HG03354 (cell line): ENCODE results near the gene KAZN.

ENCODE experiments used
- ATAC-seq: cut with Tn5 transposase; IDR thresholded peaks from one replicate; pipeline ENCODE4 v1.9.1; 2021; ENCODE audit warnings: mild to moderate bottlenecking; ENCODE audit not compliant: unreplicated experiment, poor library complexity, severe bottlenecking

KAZN gene

DNA sequence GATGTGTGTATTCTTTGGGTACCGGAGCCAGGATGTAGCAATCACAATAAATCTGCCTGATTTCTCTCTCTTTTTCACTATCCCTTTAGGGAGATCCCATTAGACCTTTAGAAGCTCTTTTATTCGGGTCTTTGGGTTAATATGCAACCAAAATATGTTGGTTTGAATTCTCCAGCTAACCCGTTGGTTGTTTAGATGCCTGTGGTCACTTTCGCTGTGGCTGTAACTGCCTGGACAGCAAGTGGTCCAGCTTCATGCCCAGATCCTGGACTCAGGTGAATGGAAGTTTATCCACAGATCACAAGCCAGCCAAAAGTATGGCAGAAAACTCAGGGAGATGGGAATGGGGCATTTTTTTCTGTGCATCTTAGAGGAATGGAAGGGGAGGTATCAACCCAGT, 12.3 kb downstream of the KAZN start:
- ATAC-seq = no peak

DNA sequence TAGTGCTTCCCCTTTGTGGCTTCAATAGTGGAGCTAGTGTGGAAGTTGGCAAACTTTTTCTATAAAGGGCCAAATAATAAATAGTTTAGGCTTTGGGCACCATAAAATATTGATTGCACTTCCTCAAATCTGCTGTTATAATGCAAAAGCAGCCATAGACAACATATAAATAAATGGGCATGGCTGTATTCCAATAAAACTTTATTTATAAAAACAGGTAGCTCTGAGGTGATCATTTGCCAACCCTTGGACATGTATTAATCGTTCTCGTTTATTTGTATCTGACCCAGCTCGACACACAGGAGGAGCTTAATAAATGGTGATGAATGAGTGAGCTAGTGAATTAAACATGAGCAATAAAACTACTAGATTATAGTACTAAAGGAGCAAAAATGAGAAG, 13.3 kb downstream of the KAZN start:
- ATAC-seq = no peak

DNA sequence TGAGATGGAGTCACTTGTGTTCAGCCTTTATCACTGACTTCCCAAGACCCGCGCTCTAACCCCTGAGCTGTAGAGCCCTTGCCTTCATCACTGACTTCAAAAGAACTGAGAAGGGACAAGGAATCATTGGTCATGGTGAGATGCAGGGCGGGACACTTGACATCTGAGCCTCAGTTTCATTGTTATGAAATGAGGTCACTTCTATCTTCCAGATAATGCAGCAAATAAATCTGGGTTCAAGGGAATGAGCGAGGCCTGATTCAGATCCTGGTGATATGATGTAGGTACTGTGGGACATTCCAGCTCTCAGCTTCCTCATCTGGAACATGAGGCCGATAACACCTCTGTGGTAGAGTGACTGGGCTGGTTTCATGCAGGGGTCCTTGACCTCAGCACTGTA, 13.8 kb downstream of the KAZN start:
- ATAC-seq = no peak

DNA sequence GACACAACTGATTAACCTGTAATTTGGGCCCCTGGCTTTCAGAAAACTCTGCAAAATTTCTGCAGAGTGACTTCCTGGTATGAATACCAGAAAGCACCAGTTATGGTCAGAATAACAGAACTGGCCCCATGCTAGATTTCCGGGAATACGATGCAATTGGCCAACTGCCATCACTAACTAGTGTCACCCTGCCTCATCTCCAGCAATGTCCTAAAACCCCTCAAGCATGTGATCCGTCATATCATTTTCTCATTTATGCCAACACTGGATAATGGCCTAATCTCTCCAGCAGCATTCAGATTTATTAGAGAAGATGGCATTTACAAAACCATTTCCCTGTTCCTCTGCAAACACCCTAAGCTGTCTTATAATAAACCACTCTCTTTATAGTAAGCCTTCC, 15.4 kb downstream of the KAZN start:
- no peak for ATAC-seq

DNA sequence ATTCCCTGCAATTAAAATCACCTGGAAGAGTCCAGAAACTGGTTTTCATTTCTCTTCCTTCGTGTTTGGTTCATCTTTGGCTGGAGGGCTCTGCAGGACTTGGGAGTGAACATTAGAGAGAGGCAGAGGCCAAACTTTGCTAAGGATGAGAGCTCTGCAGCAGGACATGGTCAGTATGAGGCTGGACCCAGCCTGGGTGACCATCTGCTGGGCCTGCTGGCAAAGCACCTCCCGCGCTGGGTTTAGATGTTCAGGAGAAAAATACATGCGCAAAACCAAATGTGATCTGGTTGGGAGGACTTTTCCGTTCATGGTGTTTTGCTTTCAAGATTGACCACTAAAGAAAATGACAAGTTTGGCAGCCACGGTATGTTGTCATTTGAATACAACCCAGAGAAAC, 15.9 kb downstream of the KAZN start:
- ATAC-seq = no peak

DNA sequence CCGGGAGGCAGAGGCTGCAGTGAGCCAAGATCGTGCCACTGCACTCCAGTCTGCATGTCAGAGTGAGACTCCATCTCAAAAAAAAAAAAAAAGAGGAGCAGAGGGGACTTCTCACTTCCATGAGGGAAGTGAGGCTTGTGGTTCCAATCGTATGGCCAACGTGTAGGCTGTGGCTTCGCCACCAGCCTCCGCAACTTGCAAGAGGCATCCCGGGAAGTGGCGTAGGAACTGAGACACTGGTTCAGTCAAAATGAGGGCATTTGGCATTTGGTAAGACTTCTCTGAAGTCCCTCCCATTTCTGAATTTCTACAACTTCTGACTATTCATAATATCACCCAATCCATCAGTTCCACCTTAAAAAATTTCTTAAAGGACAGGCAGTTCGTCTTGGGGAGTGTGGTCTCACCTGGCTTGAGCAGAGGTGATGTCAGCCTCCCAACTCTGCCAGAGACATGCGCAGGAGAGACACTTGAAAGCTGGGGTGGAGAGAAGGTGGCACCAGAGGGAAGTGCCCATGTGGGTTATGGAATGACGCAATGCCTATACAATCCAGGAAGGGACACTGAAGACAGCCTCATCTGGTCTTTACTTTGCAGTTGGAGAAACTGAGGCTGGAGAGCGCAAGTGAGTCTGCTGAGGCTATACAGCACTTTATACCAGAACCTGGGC, 17.2 kb downstream of the KAZN start:
- no peak for ATAC-seq

DNA sequence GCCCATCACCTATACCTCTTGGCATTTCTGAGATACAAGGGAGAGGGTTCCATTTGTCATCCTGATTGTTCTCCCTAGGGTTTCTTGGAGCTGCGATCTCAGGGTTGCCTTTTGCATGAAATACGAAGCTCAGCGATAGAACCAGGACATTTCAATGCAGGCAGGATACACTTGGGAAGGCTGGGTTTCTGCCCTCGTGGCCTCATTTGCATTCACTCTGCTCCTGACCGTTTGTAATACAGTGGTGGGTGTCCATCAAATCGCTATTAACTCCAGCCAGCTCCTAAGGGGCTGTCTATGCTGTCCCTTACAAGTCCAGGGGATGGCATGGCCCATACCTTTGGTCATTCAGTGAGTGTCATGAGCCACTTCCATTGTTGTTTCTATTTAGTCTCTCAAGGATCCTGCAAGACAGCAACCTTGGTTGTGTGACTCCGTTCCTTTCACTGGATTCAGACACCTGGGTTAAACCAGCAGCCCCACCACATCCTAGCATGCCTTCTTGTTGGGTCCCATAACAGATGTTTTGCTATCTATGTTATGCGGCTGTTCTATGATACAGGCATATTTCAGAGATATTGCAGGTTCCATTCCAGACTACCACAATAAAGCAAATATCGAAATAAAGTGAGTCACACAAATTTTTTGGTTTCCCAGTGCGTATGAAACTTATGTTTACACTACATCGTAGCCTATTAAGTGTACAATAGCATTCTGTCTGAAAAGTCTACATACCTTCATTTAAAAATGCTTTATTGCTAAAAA, 18.3 kb downstream of the KAZN start:
- ATAC-seq = no peak

DNA sequence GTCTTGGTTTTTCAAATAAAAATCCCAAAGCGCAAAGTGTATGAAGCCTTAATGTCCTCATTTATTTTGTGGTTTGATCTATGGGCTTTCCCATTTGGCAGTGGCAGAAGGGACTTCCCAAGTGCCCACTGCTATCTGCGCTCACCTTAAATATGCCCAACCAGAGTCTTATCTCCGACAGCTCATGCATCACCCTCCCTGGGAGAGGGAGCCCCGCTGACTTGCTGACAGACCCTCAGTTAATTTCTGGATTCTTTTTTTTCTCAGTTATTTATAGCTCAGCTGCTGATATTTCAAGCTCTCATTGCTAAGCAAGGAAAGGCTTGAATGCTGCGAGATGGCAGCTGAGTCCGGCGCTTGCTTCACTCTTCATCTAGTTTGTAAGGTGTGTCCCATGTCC, 19.3 kb downstream of the KAZN start:
- no peak for ATAC-seq

DNA sequence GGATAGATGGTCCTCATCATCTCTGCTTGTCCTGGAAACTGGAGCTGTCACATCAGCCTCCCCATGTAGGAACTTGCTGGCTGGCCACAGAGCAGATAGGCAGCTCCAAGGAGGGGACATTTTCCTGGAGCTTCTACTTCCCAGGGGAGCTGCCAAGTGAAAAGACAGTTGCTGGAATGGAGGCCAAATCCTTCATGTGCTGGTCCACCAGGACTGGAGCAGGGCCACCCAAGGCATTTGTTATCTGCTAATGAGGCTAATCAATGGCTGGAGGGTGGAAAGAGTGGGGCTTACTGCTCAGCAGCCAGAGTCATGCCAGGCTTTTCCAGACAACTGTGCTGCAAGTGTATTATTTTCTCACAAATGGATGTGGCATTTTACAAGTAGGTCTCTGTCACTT, 22.5 kb downstream of the KAZN start:
- no peak for ATAC-seq

DNA sequence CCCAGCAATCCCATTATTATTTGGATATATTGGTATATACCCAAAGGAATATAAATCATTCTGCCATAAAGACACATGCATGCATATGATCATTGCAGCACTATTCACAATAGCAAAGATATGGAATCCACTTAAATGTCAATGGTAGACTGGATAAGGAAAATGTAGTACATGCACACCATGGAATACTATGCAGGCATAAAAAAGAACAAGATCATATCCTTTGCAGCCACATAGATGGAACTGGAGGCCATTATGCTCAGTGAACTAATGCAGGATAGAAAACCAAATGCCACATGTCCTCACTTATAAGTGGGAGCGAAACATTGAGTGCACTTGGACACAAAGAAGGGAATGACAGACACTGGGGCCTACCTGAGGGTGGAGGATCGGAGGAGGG, 24.6 kb downstream of the KAZN start:
- no peak for ATAC-seq

DNA sequence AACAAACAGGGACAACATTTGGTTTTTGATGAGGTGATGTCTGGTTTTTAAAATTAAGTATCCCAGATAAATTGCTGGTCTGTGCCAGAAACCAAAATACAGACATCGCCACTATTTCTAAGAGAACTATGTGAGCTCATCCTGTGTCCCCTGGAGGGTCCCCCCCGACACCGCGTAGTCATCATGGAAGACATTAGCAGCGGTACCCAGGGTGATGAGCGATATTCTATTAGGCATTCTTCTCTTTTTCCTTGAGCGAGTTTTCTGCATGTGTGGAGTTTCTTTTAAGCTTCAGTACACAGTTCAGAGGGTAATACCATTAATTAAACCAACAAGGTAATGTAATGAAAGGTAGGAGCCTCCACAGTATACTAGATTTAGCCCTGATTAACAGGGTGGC, 26.5 kb downstream of the KAZN start:
- no peak for ATAC-seq

DNA sequence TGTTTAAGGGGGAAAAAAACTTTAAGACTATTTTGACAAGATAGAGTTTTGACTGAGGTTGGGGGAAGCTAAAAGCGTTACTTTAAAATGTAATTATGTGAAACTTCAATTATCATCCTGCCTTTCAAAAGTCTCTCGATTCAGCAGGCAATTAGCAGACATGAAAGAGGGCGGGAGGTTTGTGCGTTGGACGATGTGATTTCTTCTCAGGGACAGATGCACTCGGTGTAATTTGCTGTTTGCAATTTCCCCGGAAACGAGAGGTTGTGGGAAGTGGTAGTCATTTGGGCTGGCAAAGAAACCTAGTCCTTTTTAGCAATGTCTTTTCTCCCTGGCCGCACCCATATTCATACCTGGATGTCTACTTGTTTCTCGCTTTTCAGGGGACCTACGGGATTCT, 27.1 kb downstream of the KAZN start:
- no peak for ATAC-seq

DNA sequence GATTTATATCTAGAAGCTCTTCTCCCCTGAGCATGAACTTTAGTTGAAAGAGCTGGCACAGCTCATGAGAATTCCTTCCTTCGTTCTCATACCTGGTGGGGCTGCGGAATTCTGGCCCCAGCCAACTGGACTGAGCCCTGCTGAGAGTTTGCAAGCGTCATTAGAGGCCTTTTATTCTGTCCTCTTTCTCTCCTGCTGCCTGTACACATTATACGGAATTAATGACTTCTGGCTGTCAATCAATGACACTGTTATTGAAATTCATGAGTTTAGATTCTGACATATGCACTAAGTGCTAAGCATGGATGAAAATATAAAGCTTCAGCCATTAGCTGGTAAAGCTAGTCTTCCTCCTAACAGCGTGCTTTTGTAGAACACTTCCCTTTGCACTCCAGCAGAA, 27.5 kb downstream of the KAZN start:
- ATAC-seq = no peak

DNA sequence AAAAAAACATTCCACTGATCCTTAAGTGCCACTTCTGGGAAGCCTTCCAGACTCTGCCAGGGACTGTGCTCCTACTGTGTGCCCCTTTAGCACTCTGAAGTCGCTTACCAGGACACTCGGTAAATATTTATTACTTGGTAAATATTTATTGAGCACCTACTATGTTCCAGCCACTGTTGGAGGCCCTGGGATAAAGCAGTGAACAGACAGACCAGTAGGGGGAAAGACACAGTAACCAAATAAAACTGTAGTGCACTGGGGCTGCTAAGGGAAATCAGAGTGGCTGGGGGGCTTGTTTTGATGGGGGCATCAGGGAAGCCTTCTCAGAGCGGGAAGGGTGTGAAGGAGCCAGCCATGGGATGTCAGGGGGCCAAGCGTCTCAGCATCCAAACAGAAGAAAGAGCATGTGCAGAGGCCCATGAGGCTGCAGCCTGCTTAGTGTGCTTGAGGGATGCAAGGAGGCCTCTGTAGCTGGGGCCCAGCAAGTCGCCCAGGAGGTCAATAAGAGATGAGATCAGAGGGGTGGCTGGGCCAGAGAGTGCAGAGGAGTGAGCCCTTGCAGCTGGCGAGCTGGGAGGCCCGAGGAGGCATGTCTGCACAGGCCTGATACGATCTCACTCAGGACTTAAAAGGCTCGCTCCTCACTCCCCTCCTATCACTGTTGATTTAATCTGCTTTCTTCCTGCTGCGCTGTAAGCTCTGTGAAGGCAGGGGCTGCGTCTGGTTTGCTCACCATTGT, 28.6 kb downstream of the KAZN start:
- no peak for ATAC-seq

DNA sequence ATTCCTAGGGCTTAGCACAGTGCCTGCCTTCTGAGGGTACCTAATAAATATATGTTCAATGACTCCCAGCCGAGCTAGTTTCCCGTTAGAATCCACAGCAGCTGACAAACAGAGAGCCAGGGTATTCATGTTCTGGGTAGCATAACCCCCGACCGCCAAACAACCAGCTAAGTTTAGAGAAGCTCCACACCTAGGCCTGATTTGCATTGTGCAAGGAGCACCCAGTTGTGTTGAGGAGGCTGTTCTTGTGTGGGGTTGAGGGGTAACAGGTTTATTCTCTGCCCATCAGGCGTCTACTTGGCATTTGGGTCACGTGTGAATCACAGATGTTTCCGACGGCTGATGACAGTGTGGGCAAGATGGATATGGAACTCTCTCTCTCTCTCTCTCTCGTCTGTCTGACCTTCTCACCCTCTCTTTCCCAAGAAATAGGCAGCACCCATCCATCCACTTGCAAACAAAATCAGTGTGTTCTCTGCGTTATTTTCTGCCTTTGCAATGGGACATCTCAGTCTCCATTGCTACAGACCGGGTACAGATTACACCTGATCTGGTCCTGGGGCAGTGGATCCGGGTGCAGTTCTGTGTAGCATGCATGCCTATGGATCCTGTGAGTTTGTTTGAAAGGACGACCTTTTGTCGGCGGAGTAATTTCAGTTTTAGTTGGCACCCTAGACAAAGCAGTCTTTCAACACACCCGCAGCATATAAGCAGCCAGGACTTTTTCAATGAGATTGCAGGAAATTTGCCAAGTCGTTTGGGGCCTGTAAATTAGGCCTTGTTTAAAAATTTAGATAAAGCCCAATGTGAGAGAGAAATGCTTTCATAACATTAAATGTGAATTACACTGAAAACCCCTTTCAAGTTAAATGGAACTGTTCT, 29.4 kb downstream of the KAZN start:
- ATAC-seq = no peak

DNA sequence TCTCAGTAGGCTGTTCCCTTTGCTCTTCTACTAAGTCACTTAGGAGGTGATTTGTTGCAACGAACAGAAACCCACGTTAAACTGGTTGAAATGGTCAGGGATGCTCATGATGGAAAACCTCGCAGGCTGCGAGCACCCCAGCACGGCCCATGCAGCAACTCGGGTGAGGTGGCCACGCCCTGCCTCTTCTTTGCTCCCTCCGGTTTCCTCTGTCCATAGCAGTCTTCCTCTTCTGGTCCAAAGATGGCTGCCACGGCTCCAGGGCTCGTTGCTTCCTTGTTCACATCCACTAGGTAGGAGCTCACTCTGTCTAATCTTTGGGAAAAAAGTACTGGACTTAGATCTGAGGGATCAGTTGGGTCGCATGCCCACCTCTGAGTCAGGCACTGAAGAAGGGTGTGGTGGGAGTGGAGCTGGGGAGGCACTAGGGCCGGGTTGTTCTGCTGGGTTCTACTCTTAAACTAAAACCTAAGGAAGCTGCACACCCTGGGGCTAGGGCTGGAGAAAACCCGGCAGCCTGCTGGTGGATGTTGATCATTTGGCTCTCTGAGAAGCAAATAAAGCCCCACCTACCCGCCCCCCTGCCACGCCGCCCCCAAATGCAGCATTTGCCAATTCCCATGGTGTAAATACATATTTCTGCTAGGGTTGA, 31.0 kb downstream of the KAZN start:
- ATAC-seq = no peak

DNA sequence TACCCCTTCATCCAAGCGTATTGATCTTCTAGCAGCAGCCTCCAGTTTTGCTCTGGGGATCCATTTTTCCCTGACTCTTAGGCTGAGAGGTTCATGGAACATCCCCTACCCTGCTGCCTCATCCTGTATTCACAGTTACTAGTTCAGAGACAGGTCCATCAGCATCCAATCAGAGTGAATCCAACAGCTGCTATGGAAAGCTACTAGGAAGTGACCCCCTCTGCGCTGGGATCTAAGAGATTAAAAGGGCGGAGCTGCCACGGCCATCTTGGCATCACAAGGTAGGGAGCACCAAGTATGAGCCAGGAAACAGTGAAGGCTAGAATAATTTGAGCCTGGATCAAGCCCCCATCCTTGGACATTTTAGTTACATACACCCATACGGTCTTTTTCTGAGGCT, 32.5 kb downstream of the KAZN start:
- no peak for ATAC-seq

DNA sequence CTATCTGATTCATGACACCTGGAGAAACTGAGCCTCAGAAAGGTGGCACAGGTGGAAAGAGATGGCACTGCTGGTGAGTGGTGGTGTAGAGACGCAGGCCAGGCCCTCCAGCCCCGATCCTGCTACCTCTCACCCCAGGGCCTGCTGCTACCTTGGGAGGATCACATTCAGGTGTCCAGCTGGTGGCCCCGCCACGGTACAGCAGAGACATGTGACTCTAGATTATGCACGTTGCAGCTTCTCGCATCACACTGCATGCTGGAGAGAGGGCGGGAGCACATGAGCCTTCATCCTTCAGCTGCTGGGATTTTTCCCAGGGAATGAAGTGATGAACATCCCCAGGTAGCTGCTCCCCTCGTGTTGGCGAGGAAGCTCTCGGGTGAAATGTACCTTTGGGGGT, 32.9 kb downstream of the KAZN start:
- ATAC-seq = no peak

DNA sequence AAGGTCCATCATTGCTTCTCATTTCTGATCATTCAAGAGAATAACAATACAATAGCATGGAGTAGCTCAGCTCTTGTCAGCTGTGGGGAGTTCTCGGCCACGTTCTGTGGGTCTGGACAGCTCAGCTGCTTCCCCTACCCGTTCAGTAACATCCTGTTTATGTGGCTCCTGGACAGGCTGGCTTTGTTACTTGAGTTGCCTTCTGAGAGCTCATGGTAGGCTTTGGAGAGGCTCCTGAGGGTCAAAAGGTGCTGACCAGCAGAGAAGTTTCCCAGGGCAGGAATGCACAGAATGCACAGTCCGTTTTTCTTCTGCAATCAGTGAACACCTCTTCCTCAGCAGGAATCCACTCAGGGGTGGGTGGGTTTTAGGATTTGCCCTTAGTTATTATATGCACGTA, 36.0 kb downstream of the KAZN start:
- ATAC-seq = no peak

DNA sequence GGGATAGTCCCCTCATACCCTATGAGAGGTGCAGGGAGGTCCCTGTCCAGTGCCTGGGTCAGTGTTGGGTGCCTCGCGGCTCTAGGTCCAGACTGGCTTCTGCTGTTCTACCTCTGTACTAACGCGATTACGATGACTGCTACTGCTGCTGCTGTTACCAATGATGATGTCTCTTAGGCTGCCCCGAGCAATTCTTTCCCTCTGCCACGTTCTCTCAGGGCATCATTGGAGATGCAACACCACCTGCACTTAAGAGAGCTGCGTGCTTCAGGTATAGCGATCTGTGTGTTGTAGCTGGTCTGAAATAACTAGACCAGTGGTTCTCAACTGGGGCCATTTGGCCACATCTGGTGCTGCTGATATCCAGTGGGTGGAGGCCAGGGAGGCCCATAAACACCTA, 36.9 kb downstream of the KAZN start:
- ATAC-seq = no peak
